ENCODE measurements around the gene TMEM190. TPM values are rescaled to one million over a fixed set of nuclear protein-coding genes. Genes with fewer than 3 reads are reported as not detected.
A peak's percentile ranks its signal among the peaks of the same experiment; 100 is the strongest.

TMEM190 gene
- total and polyA plus RNA-seq, 9 of the 15 experiments (the other 6 are each of a cell fraction or from before 2014, with no cell fraction given) = not detected

GRCh38 chr19:55391191-55391670 lies 14.6 kb downstream of the TMEM190 start:
- DNase-seq (ENCODE audit: extremely low read depth in 1 of 4, low spot score in 3 of 4) = peak in 1 of 4 experiments; percentile 21
- Histone ChIP-seq H3K27me3 (ENCODE audit: control insufficient read depth in 2 of 2, insufficient read depth in 2 of 2, low read length in 2 of 2) (no peaks in the 10 kb centered on the region), H4K20me1 (replicated peaks; ENCODE audit: control insufficient read depth, insufficient read depth, low read length) (peaks cover 52% of the 10 kb centered on the region), H3K27ac (ENCODE audit: extremely low read depth, low read depth, low read length) (no peak overlapping the region), H3K9ac (ENCODE audit: insufficient read depth in 1 of 2, low read depth in 2 of 2, low read length in 2 of 2) (no peak overlapping the region), H2AFZ (ENCODE audit: low read depth, low read length) (no peak overlapping the region), H3K9me1 (ENCODE audit: control insufficient read depth, insufficient read depth, low read length) (peaks cover 19% of the 10 kb centered on the region), H3K36me3 (ENCODE audit: control insufficient read depth, insufficient read depth, low read length) (peaks cover 52% of the 10 kb centered on the region), H3K4me1 (replicated peaks in 1 of 2; ENCODE audit: control insufficient read depth in 2 of 2, insufficient read depth in 2 of 2, low read length in 2 of 2) (peaks cover 44 to 60% of the 10 kb centered on the region in 2 experiments), H3K9me3 (replicated peaks; ENCODE audit: control insufficient read depth, insufficient read depth, low read depth, low read length) (no peaks in the 10 kb centered on the region), H3K4me2 (ENCODE audit: insufficient read depth, low read length) (no peak overlapping the region), H3K4me3 (no peak overlapping the region), H3K79me2 (ENCODE audit: control insufficient read depth, insufficient read depth, low read length) (peaks cover 38% of the 10 kb centered on the region)
- WGBS (ENCODE audit: insufficient coverage, low coverage, missing lambda C conversion rate) = 72% methylated on average over 12 of the region's 12 CpGs
- ChIA-PET CTCF (ENCODE audit: low intra/inter-chr PET ratio) (no interaction called here), POLR2A (interaction anchor here (0.6 to 12.9 kb wide), 5 partner anchors 8 to 906 kb away, joined by 3 to 195 read pairs (median 6); partner anchors contain the start of gene UBE2S)
- no TSS peak for BruUV-seq (replicated peaks)
- intact Hi-C loops (cut with micrococcal nuclease) = no loop called here
- peak; percentile 26 for FAIRE-seq
- in situ Hi-C loops (cut with MboI) = no loop called here
- no peak for ATAC-seq
- TF ChIP-seq RBM25 (IDR thresholded peaks at IDR 0.05; ENCODE audit: low read depth, low read length, severe bottlenecking) = peak; percentile 80
- no peak for TF ChIP-seq FOXO4 (CRISPR knock-in tag; IDR thresholded peaks at IDR 0.05)
- TF ChIP-seq EWSR1 (IDR thresholded peaks at IDR 0.05; ENCODE audit: borderline replicate concordance, low read depth, partially characterized antibody) = no peak
- TF ChIP-seq ZBTB5 (IDR thresholded peaks at IDR 0.05) = no peak
- no peak for TF ChIP-seq POLR2H (tag; IDR thresholded peaks at IDR 0.05; ENCODE audit: low read depth)
- TF ChIP-seq CAMTA2 (CRISPR knock-in tag; conservative IDR thresholded peaks at IDR 0.05) = no peak
- TF ChIP-seq HDAC2 (IDR thresholded peaks at IDR 0.05) = peak; percentile 40; the same call in 1 of the 2 replicates
- TF ChIP-seq ZC3H11A (IDR thresholded peaks at IDR 0.05; ENCODE audit: low read depth, low read length) = no peak
- TF ChIP-seq ZNF121 (CRISPR knock-in tag; conservative IDR thresholded peaks at IDR 0.05) = no peak
- no peak for TF ChIP-seq KAT8 (IDR thresholded peaks at IDR 0.05; ENCODE audit: low read depth)
- TF ChIP-seq RBM34 (IDR thresholded peaks at IDR 0.05; ENCODE audit: borderline replicate concordance, insufficient read depth, low read length) = no peak
- no peak for TF ChIP-seq ZKSCAN8 (CRISPR knock-in tag; IDR thresholded peaks at IDR 0.05)
- TF ChIP-seq KDM5B (IDR thresholded peaks at IDR 0.05; ENCODE audit: insufficient replicate concordance, low read depth, low read length) = peak; percentile 22
- TF ChIP-seq ZNF124 (CRISPR knock-in tag; IDR thresholded peaks at IDR 0.05) = no peak
- TF ChIP-seq ZBED1 (IDR thresholded peaks at IDR 0.05) = no peak
- peak; percentile 67; the same call in 1 of the 2 replicates for TF ChIP-seq ZBTB33 (CRISPR knock-in tag; IDR thresholded peaks at IDR 0.05)
- 0 out of 2 replicates have a peak, but pooled peaks have one; percentile 34 for TF ChIP-seq SP1 (CRISPR knock-in tag; IDR thresholded peaks at IDR 0.05)
- peak; percentile 83 for TF ChIP-seq ZFP36 (IDR thresholded peaks at IDR 0.05; ENCODE audit: low read depth, low read length, partially characterized antibody)
- TF ChIP-seq BMI1 (IDR thresholded peaks at IDR 0.05; ENCODE audit: low read length) = no peak
- TF ChIP-seq KDM1A (IDR thresholded peaks at IDR 0.05) = peak; percentile 58 to 66; a peak in 3 of 4 replicates

Data from K562 (cell line).